Activated naive CD4-positive, alpha-beta T cell treated with anti-CD3 and anti-CD28 coated beads, Interleukin-2, amount 50 U/mL, for 24 hours (primary cell): ENCODE data around the gene PTPRE.
"Not testable (repeated sequence)": the region's sequence is repeated elsewhere in the genome, so short reads cannot be mapped to it uniquely, and the experiment has no call there.

ENCODE experiments used
- H3K27ac Mint-ChIP-seq: one replicate; pipeline ENCODE4 v1.8.0; 2021; ENCODE audit warnings: mild to moderate bottlenecking, mixed read lengths
- H3K27me3 Mint-ChIP-seq: one replicate; pipeline ENCODE4 v1.8.0; 2021; ENCODE audit warnings: mixed read lengths
- H3K36me3 Mint-ChIP-seq: one replicate; pipeline ENCODE4 v1.8.0; 2021; ENCODE audit warnings: mixed read lengths
- H3K4me1 Mint-ChIP-seq: one replicate; pipeline ENCODE4 v1.8.0; 2021; ENCODE audit warnings: mixed read lengths
- H3K4me3 Mint-ChIP-seq: one replicate; pipeline ENCODE4 v1.8.0; 2021; ENCODE audit warnings: mild to moderate bottlenecking, mixed read lengths
- H3K9me3 Mint-ChIP-seq: one replicate; pipeline ENCODE4 v1.8.0; 2021; ENCODE audit warnings: mixed read lengths

The PTPRE gene

DNA sequence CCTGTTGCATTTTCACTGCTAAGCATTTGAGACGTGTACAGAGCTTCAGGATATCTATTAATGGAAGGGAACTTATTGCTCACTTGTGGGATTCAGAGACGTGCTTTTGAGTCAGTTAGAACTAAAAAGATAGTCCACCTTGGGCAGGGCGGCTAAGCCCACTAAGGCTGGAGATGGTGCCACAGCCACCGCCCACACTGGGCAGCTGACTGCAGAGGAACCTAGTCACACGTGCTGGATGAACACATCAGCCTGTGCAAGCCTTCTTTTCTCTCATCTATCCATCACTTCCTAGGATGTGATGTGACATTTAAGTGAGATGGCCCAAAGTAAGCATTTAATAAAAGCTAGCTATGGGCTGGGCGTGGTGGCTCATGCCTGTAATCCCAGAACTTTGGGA is 78.0 kb downstream of the PTPRE start:
- Mint-ChIP-seq H3K27ac (no peak overlapping the region), H3K36me3 (no peaks in the 10 kb centered on the region), H3K4me3 (no peak overlapping the region), H3K27me3 (no peaks in the 10 kb centered on the region), H3K9me3 (peaks cover 7% of the 10 kb centered on the region), H3K4me1 (peaks cover 22% of the 10 kb centered on the region)

DNA sequence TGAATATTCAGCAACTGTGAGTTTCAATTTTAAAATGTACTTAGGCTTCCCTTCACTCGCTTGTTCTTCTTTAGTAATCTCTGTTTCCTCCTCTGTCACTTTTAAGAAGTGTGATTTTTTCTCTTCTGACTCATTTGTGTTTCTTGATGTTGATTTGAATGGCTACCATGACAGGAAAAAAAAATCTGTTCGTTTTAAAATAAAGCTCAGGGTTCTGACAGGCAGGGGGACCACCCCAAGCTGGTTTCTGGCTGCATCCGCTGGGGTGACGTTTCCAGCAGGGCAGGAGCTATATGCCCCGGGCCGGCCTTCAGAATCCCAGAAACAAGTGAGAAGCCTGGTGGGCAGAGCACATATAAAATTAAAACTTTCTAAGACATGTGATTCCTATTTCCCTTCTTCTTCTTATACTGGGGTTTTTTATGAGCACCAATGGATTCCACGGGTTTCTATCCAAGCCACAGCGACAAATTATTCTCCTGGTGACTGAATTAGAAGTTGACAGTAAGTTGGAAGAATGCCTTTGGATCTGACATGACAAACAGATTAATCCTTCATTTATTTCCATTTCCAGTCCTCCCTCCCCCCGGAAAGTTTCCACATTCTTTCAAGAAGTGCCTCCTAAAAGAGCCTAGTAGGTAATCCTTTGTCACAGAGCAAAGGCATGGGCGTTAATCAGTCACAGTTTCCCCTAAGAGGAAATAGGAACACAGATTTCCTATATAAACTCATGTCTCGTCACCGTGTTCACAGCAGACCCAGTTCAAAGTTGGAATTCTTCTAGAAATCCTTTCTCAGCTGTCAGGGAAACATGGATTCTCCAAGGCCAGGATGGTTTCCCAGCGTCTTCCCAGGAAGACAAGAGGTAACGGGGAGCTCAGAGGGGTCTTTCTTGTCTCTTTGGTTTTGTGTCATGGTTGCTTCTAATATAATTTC is 79.9 kb downstream of the PTPRE start:
- H3K4me3 Mint-ChIP-seq: no peak overlapping the region
- H3K27me3 Mint-ChIP-seq: no peaks in the 10 kb centered on the region
- H3K27ac Mint-ChIP-seq: peak overlapping the region; percentile 23
- H3K36me3 Mint-ChIP-seq: no peaks in the 10 kb centered on the region
- H3K4me1 Mint-ChIP-seq: peaks cover 41% of the 10 kb centered on the region
- H3K9me3 Mint-ChIP-seq: no peaks in the 10 kb centered on the region

DNA sequence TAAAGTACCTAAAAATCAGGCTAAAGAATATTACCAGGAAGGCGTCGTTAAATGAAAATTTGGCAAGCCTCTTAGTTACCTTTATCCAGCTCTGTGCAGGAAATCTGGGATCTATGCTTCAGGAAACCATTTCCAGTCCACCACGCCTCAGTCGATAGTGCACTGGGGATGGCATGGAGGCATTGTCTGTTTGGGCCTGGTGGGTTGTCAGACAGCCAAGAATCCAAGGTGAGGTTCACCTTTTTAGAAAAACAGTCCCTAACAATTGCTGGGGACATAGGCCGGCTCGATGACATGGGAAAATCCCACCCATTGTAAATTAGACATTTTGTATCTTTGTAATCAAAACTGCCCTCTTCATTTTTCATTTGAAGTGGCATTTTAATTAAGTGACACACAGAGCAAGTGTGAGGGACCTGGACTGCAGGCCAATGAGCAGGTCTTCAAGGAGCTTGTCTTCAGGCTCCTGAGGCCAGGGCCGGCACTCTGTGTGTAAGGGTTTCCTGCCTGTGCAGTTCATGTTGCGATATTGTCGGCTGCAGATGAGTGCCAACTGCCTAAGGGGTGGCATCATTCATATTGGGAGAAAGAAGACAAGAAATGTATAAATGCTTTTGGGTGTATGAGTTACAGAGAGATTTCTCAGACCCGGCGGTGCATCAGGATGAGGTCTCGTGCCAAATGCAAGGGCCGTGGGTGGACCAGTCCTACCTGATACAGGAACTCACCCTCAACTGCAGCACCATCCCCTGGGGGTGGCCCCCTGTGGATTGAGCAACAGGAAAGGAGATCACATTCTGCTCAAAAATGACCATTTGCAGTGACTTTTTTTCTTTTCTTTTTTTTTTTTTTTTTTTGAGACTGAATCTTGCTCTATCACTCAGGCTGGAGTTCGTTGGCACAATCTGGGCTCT is 80.8 kb downstream of the PTPRE start:
- no peaks in the 10 kb centered on the region for H3K27me3 Mint-ChIP-seq
- no peaks in the 10 kb centered on the region for H3K36me3 Mint-ChIP-seq
- peaks cover 44% of the 10 kb centered on the region for H3K4me1 Mint-ChIP-seq
- H3K27ac Mint-ChIP-seq: peak overlapping the region; percentile 23
- H3K4me3 Mint-ChIP-seq: no peak overlapping the region
- no peaks in the 10 kb centered on the region for H3K9me3 Mint-ChIP-seq

DNA sequence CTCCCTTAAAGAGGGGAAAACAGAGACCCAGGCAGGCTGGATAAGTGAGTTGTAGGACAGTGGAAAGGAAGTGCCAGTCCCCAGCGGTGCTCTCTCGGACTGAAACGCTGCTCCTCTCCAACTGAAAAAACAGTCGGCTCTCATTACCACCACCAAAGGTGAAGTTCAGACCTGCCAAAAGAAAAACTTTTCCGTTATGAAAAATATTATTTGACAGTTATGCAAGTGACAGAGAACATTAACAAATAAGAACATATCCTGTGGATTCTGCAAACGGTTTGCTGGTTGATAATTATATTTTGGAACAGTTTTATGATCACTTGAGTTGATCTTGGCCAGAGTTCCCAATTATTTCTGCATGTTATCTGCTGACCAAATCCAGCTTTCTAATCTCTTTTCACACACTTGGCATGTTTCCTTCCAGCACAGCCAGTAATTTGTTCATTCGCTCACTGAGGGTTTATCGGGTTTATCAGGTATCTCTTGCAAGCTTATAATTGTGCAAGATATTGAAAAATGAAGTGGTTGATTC is 82.6 kb downstream of the PTPRE start:
- H3K27ac Mint-ChIP-seq: no peak overlapping the region
- no peaks in the 10 kb centered on the region for H3K9me3 Mint-ChIP-seq
- peak overlapping the region; percentile 73 for H3K4me3 Mint-ChIP-seq
- H3K4me1 Mint-ChIP-seq: peaks cover 43% of the 10 kb centered on the region
- no peaks in the 10 kb centered on the region for H3K36me3 Mint-ChIP-seq
- no peaks in the 10 kb centered on the region for H3K27me3 Mint-ChIP-seq

DNA sequence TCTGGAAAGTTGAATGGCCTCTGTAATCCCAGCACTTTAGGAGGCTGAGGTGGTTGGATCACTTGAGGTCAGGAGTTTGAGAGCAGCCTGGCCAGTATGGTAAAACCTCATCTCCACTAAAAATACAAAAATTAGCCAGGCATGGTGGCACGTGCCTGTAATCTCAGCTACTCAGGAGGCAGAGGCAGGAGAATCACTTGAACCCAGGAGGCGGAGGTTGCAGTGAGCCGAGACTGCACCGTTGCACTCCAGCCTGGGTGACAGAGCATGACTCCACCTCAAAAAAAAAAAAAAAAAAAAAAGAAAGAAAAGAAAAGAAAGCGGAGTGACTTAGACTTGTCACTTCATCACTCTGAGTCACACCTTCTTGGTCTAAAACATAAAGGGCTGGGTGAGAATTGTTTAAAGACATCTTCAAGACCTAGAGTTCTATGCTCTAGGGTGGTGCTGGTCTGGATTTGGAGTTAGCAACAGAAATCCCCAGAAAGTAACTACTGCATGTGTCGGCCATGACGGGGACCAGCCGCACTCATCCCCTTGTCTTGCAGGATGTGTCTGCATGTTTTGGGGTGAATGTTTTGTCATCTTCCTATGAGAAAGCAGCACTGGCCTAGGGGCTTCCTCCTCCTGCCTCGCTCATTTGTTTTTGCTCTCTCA is 83.4 kb downstream of the PTPRE start:
- H3K4me3 Mint-ChIP-seq: peak overlapping the region; percentile 73
- peaks cover 41% of the 10 kb centered on the region for H3K4me1 Mint-ChIP-seq
- not testable (repeated sequence) for H3K27me3 Mint-ChIP-seq, H3K9me3 Mint-ChIP-seq, H3K36me3 Mint-ChIP-seq
- peak overlapping the region; percentile 97 for H3K27ac Mint-ChIP-seq

DNA sequence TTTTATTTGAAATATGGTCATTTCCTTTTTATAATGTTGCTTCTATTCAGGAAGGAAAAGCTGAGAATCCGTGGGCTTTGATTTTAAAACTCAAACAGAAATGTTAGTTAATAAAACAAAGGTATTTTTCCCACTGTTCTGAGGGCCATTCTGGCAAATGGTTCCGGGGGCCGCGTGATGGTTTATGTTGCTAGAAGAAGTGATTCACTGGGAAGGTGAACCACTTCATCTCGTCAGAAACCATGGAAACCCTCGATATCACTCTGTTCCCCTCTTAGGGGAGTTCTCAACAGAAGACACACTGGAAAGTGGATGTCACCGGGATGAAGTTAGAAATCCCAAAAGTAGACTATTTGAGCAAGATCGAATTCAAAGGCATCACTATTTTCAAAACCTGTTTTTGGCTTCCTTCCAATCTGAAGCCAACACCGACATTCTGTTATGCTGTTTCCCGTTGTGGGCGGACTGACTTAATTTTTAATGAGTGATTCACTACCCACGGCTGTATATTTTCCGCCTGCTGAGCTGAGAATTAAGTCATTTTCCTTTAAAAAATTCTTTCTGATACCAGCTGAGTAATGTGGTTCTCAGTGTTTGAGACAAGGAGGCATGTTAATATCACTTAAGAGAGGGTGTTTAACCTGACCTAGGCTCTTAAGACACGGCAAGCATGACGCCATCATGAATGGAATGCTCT is 84.1 kb downstream of the PTPRE start:
- Mint-ChIP-seq H3K9me3 (no peaks in the 10 kb centered on the region), H3K36me3 (no peaks in the 10 kb centered on the region), H3K4me3 (peak overlapping the region; percentile 73), H3K4me1 (peaks cover 41% of the 10 kb centered on the region), H3K27me3 (no peaks in the 10 kb centered on the region), H3K27ac (peak overlapping the region; percentile 97)

DNA sequence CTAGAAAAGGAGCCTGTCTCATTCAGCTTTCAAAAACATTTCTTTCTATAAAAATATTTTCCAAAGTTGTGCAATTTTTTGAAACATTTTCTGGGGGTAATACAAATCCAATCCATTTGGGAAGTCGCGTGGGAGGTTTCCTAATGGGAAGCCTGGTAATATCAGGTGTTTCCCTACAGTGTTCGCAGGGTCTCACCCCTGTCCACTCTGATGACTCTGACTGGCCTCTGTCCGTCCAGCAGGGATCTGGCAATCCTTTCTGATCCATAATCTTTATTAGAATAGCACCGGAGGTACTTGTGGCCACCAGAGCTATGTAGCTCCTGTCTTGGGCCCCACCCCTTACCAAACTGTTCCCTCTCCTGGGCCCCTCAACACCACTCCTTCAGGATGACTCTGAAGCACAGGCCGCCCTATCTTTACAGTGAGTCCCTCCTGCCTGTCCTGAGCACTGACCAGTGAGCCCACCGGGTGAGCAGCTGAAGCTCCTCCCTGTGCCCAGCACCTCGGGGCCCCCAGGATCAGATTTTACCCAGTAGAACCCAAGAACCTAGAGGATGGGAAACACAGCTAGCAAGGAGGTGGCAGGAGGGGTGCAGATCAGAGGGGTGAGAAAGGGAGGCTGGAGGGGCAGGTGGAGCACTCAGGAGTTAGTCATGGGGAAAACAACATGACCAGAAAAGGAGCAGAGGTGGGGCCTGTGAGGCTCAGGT is 84.8 kb downstream of the PTPRE start:
- Mint-ChIP-seq H3K9me3 (no peaks in the 10 kb centered on the region), H3K4me3 (peak overlapping the region; percentile 73), H3K27me3 (no peaks in the 10 kb centered on the region), H3K4me1 (peaks cover 34% of the 10 kb centered on the region), H3K27ac (peak overlapping the region; percentile 97), H3K36me3 (no peaks in the 10 kb centered on the region)

DNA sequence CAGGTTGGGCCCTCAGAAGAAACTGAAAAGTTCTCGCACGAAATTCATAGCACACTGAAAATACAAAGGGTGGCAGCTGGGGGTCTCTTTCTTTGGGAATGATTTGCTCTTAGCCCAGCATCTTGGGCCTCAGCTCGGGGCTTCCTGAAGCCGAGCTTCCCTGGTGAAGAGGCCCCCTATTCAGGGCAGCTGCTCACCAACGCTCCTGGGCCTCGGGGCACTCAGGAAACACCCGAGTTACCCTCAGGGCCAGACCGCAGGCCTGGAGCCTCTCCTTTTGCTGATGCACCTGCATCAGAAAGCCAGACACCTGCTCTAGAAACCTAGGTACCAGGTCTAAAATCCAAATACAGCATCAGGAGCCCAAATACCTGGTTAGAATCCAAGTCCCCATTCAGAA is 85.5 kb downstream of the PTPRE start:
- Mint-ChIP-seq H3K9me3 (no peaks in the 10 kb centered on the region), H3K36me3 (no peaks in the 10 kb centered on the region), H3K27me3 (no peaks in the 10 kb centered on the region), H3K27ac (peak overlapping the region; percentile 97), H3K4me1 (peaks cover 29% of the 10 kb centered on the region), H3K4me3 (no peak overlapping the region)

DNA sequence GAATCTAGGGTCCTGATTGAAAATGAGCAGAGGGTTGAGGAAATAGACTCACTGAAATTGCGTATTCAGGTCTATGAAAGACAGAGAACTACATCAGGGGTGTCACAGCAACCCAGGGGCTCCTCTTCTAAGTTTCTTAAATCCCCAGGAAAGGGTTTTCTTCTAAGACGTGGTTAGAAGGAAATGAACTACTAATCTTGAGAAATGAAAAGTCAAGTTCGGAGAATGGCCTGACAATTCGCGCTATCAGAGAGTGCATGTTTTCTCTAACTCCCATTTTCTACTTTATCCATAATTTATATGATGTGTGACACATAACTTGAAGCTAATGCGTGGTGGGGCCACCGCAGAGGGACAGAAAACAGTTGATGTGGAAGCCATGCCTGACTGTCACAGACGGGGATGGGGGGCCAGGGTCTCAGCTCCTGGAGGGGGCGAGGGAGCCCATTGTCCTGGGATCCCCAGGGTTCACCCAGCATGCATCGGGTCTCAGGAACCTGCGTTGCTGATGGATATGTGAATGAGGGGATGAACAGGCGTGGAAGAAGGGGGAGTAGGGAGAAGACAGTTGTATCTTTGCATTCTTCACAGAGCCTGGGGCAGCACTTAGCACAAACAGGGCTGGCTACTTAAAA is 86.3 kb downstream of the PTPRE start:
- H3K4me3 Mint-ChIP-seq: no peak overlapping the region
- H3K27me3 Mint-ChIP-seq: no peaks in the 10 kb centered on the region
- H3K36me3 Mint-ChIP-seq: no peaks in the 10 kb centered on the region

DNA sequence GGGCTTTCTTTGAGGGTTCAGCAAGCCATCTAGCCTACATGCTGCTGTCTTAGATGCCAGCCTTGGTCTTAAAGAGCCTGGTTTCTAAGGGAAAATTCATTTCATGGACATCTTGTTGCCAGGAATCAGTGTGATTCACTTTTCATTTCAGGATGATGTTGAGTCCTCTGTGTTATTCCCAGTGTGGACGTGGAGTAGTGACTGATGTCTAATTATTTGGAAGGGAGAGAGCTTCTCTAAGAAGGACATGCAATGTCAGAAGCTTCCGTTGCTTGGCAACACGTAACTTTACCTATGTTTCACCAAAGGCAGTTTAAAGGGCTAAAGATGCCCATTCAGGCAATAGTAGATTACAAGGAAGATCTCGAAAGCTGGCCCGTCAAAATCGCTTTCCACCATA is 89.0 kb downstream of the PTPRE start:
- H3K9me3 Mint-ChIP-seq: no peaks in the 10 kb centered on the region
- no peaks in the 10 kb centered on the region for H3K36me3 Mint-ChIP-seq
- no peak overlapping the region for H3K27ac Mint-ChIP-seq
- no peak overlapping the region for H3K4me3 Mint-ChIP-seq
- H3K4me1 Mint-ChIP-seq: peaks cover 12% of the 10 kb centered on the region
- H3K27me3 Mint-ChIP-seq: no peaks in the 10 kb centered on the region

More for the DNA sequence above, 86.3 kb downstream of the PTPRE start:
- Mint-ChIP-seq H3K9me3 (no peaks in the 10 kb centered on the region), H3K4me1 (peaks cover 29% of the 10 kb centered on the region), H3K27ac (no peak overlapping the region)

DNA sequence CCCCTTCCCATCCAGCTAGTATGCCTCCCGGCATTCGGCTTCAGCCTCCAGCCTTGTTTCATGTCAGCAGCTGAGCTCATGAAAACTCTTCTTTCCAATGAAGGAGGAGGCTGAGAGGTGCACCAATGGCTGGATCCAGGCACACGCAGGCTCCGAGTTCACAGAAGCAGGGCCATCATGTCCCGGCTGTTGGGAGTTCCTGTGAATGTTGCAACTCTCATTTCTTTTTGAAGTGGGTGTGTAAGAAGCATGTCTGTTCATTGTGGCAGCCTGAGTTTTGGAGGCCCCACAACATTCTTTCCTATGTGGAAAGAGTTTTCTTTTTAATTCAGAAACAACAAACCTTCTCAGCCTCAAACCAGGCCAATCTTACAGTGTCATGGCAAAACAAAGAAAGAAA is 89.7 kb downstream of the PTPRE start:
- Mint-ChIP-seq H3K27ac (no peak overlapping the region), H3K9me3 (no peaks in the 10 kb centered on the region), H3K4me3 (no peak overlapping the region), H3K36me3 (no peaks in the 10 kb centered on the region), H3K4me1 (peaks cover 6% of the 10 kb centered on the region), H3K27me3 (no peaks in the 10 kb centered on the region)

DNA sequence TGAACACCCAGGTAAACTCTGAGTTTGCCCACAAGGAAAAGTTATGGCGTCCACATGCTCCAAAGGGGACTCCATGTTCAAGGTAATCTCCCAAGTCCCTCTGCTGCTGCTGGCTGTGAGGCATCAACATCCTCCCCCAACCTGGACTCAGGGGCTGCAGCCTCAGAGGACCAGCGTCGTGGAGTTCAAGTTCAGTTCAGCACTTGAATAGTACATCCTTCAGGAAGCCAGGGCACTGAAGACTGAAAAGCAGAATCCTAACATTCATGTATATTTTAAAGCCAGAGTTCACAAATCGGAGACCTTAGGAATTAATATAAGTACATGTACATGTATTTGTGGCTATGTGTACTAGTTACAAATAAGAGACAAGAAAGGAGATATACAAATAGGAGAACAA is 90.4 kb downstream of the PTPRE start:
- Mint-ChIP-seq H3K9me3 (no peaks in the 10 kb centered on the region), H3K4me3 (no peak overlapping the region), H3K27me3 (no peaks in the 10 kb centered on the region), H3K27ac (no peak overlapping the region), H3K4me1 (no peaks in the 10 kb centered on the region), H3K36me3 (no peaks in the 10 kb centered on the region)

DNA sequence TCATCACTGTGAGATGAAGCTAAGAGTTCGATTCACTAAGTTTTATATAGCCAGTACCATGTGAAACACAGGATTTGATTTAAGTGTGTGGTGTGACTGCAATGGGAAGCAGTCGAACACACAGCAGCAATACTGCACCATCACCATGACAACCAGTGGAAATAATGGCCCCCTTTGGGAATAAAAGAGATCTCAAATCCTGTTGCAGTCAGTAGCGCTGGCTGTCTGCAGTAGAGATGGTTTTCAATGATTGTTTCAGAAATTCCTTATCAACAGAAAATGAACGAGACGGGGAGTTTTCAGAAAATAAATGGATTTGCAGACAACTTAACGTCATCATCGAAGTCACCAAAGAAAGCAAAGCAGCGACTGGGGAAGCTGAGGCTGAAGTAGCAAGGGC is 91.0 kb downstream of the PTPRE start:
- H3K4me3 Mint-ChIP-seq: no peak overlapping the region
- H3K4me1 Mint-ChIP-seq: no peaks in the 10 kb centered on the region
- H3K9me3 Mint-ChIP-seq: no peaks in the 10 kb centered on the region
- no peaks in the 10 kb centered on the region for H3K36me3 Mint-ChIP-seq
- no peak overlapping the region for H3K27ac Mint-ChIP-seq
- no peaks in the 10 kb centered on the region for H3K27me3 Mint-ChIP-seq

DNA sequence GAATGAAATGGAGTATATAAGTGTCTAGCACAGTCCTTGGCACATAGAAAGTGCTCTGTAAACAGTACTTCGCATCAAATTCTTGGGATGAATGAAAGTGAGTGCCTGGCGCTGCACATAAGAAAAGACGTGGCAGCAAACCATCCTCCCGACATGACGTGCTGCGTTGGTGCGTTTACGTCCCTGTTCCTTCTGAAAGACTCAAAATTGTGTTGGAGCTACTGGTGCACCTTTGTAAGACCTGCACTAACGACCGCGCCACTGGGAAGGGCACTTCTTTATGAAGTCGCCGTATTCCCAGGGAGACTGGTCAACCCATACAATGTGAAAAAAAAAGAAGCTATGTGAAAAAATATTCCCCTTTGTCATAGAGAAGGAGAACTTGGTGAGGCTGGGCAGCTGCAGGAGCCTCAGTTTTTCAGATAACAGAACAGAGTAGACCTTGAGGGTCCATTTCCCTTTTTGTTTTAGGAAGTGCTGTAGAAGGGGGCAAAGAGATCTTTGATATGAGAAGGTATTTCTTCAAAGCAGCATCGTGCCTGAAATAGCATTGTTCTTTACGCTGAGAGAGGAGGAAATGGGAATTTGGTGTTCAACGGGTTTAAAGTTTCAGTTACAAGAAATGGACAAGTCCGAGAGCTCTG is 91.7 kb downstream of the PTPRE start:
- H3K27me3 Mint-ChIP-seq: no peaks in the 10 kb centered on the region
- no peak overlapping the region for H3K27ac Mint-ChIP-seq
- H3K4me3 Mint-ChIP-seq: no peak overlapping the region
- H3K9me3 Mint-ChIP-seq: no peaks in the 10 kb centered on the region
- no peaks in the 10 kb centered on the region for H3K36me3 Mint-ChIP-seq
- no peaks in the 10 kb centered on the region for H3K4me1 Mint-ChIP-seq
